IMR-90 (cell line): ENCODE measurements around the gene DUS4L. TPM values are rescaled to one million over a fixed set of nuclear protein-coding genes. Genes with fewer than 3 reads are reported as not detected.

ENCODE experiments used
- ATAC-seq: fragments of 200-7000 bp; cut with Tn5 transposase; 2 replicates; pipeline ENCODE4 v1.9.1; 2020; ENCODE audit warnings: low read depth, mild to moderate bottlenecking, moderate library complexity
- BruUV-seq: library from RNA; stranded (reverse); fragments of 400-500 nt; replicated peaks from 2 replicates; lab custom pipeline; 2021; lab: Mats Ljungman, UMichigan
- CTCF ChIA-PET: fragments of 300-600 bp; formaldehyde crosslinking; extraction: SDS; loops from one replicate; lab custom pipeline; 2021; ENCODE audit warnings: antibody characterized with exemption; lab: Yijun Ruan, JAX
- POLR2A ChIA-PET: fragments of 300-600 bp; sonication (Branson Sonifier 250); formaldehyde crosslinking; loops from one replicate; lab custom pipeline; 2022; ENCODE audit warnings: antibody characterized with exemption; ENCODE audit not compliant: unreplicated experiment; lab: Charles Lee
- DNase-seq: peaks from one replicate; pipeline ENCODE4 v3.0.0; 2013
- H2AFZ ChIP-seq: replicated peaks from 2 replicates; pipeline ENCODE3; 2013; ENCODE audit warnings: low read length, mild to moderate bottlenecking; ENCODE audit not compliant: poor library complexity
- H2AK5ac ChIP-seq: 2 replicates; pipeline ENCODE4 v1.6.1; 2013; ENCODE audit warnings: low read depth, low read length, inconsistent platforms
- H2AK9ac ChIP-seq: replicated peaks from 2 replicates; pipeline ENCODE3; 2013; ENCODE audit warnings: mild to moderate bottlenecking, low read depth, low read length, moderate library complexity; ENCODE audit not compliant: poor library complexity
- H2BK120ac ChIP-seq: 2 replicates; pipeline ENCODE4 v1.6.1; 2013; ENCODE audit warnings: low read depth, low read length, inconsistent platforms
- H2BK15ac ChIP-seq: 3 replicates; pipeline ENCODE4 v1.6.1; 2013; ENCODE audit warnings: low read depth, low read length, inconsistent platforms
- H2BK20ac ChIP-seq: 2 replicates; pipeline ENCODE4 v1.6.1; 2013; ENCODE audit warnings: low read depth, mild to moderate bottlenecking, inconsistent platforms, low read length, moderate library complexity
- H2BK5ac ChIP-seq: 2 replicates; pipeline ENCODE4 v1.6.1; 2013; ENCODE audit warnings: mild to moderate bottlenecking, low read depth, low read length, inconsistent platforms; ENCODE audit not compliant: poor library complexity, severe bottlenecking
- H3K14ac ChIP-seq: replicated peaks from 2 replicates; pipeline ENCODE4 v1.6.1; 2013; ENCODE audit warnings: low read depth, low read length, inconsistent platforms
- H3K18ac ChIP-seq: 2 replicates; pipeline ENCODE4 v1.6.1; 2013; ENCODE audit warnings: low read depth, low read length, control low read depth
- H3K23ac ChIP-seq: 2 replicates; pipeline ENCODE4 v1.6.1; 2013; ENCODE audit warnings: low read depth, low read length, inconsistent platforms
- H3K27ac ChIP-seq: 2 replicates; pipeline ENCODE4 v1.5.1; 2013; ENCODE audit warnings: mild to moderate bottlenecking, control low read depth, low read length; ENCODE audit not compliant: insufficient read depth
- H3K27me3 ChIP-seq: 2 replicates; pipeline ENCODE4 v1.6.1; 2013; ENCODE audit warnings: low read length; ENCODE audit not compliant: control insufficient read depth, insufficient read depth
- H3K36me3 ChIP-seq: 2 replicates; pipeline ENCODE4 v1.6.1; 2013; ENCODE audit warnings: low read length, mixed read lengths; ENCODE audit not compliant: control insufficient read depth, insufficient read depth
- H3K4ac ChIP-seq: 2 replicates; pipeline ENCODE4 v1.6.1; 2013; ENCODE audit warnings: low read depth, low read length, inconsistent platforms
- H3K4me1 ChIP-seq: 2 replicates; pipeline ENCODE4 v1.6.1; 2013; ENCODE audit warnings: low read length, mixed read lengths; ENCODE audit not compliant: control insufficient read depth, insufficient read depth
- H3K4me2 ChIP-seq: 2 replicates; pipeline ENCODE4 v1.6.1; 2013; ENCODE audit warnings: low read depth, mild to moderate bottlenecking, control low read depth, low read length, moderate library complexity
- H3K4me3 ChIP-seq: 2 replicates; pipeline ENCODE4 v1.5.1; 2013; ENCODE audit warnings: low read depth, mild to moderate bottlenecking, control low read depth, low read length, moderate library complexity; ENCODE audit not compliant: insufficient read depth
- H3K56ac ChIP-seq: 2 replicates; pipeline ENCODE4 v1.6.1; 2013; ENCODE audit warnings: low read length, inconsistent platforms; ENCODE audit not compliant: insufficient read depth; ENCODE audit errors: extremely low read depth
- H3K79me1 ChIP-seq, 2 experiments: 2 replicates each; pipeline ENCODE4 v1.6.1; 2013; ENCODE audit warnings: low read length in 2 of 2, inconsistent platforms in 1 of 2, low read depth in 1 of 2
- H3K9ac ChIP-seq: 2 replicates; pipeline ENCODE4 v1.6.1; 2013; ENCODE audit warnings: low read depth, low read length, control low read depth
- H3K9me1 ChIP-seq: 2 replicates; pipeline ENCODE4 v1.6.1; 2013; ENCODE audit warnings: low read length, inconsistent platforms; ENCODE audit not compliant: insufficient read depth
- H3K9me3 ChIP-seq: 2 replicates; pipeline ENCODE4 v1.6.1; 2013; ENCODE audit warnings: low read length; ENCODE audit not compliant: control insufficient read depth, insufficient read depth
- H4K20me1 ChIP-seq: 2 replicates; pipeline ENCODE4 v1.6.1; 2013; ENCODE audit warnings: low read length, inconsistent platforms; ENCODE audit not compliant: insufficient read depth
- H4K5ac ChIP-seq: 2 replicates; pipeline ENCODE4 v1.6.1; 2013; ENCODE audit warnings: mild to moderate bottlenecking, low read depth, low read length, control low read depth
- H4K8ac ChIP-seq, 2 experiments: 2 replicates each; pipeline ENCODE4 v1.6.1; 2013; ENCODE audit warnings: low read depth in 2 of 2, low read length in 2 of 2, control low read depth in 1 of 2, inconsistent platforms in 1 of 2
- H4K91ac ChIP-seq: 2 replicates; pipeline ENCODE4 v1.6.1; 2013; ENCODE audit warnings: low read depth, low read length, inconsistent platforms; ENCODE audit not compliant: insufficient read depth
- MAFK ChIP-seq: IDR thresholded peaks from 2 replicates; pipeline ENCODE4 v1.6.1; 2012; ENCODE audit warnings: low read depth, low read length, improper control_type of control experiment
- POLR2A ChIP-seq: IDR thresholded peaks from 2 replicates; pipeline ENCODE4 v1.6.1; 2012; ENCODE audit warnings: mild to moderate bottlenecking, low read depth, low read length
- WGBS, 2 experiments: methylation state at CpG; one replicate each; pipeline versions ENCODE4 v1.1.5 to v1.1.7; 2013; ENCODE audit warnings: missing lambda C conversion rate in 2 of 2; ENCODE audit not compliant: insufficient read length in 1 of 2; ENCODE audit errors: extremely low coverage in 2 of 2; 5-methylcytosine and 5-hydroxymethylcytosine counted together
- dilution Hi-C: fragments of 300-500 bp; cut with HindIII; formaldehyde crosslinking; loops from one replicate; pipeline ENCODE4 v1.14.3; 2018; ENCODE audit warnings: low sequenced_read_pairs; ENCODE audit not compliant: unreplicated experiment
- in situ Hi-C: fragments of 300-500 bp; cut with MboI; formaldehyde crosslinking; loops from 3 replicates; pipeline ENCODE4 v1.14.3; 2019; ENCODE audit warnings: low sequenced_read_pairs, inconsistent platforms, mixed read lengths
- intact Hi-C: fragments of 100-400 bp; cut with micrococcal nuclease; formaldehyde crosslinking; loops from 2 replicates; pipeline ENCODE4 v1.10.0; 2022
- polyA plus RNA-seq, 3 experiments: library from polyadenylated mRNA; depleted of rRNA; stranded (reverse); fragments of >200 nt; gene quantifications; 2 replicates each; pipeline ENCODE4 v1.2.3, GENCODE V29; 2012; ENCODE audit warnings: low replicate concordance in 1 of 3
- total RNA-seq: library from RNA; depleted of rRNA; stranded (reverse); fragments of >200 nt; gene quantifications from 2 replicates; pipeline ENCODE4 v1.2.3, GENCODE V29; 2012

The DUS4L gene
- total and polyA plus RNA-seq, 2 of the 4 experiments (the other 2 are of a cell fraction): 4.2 to 6.6 TPM

DNA sequence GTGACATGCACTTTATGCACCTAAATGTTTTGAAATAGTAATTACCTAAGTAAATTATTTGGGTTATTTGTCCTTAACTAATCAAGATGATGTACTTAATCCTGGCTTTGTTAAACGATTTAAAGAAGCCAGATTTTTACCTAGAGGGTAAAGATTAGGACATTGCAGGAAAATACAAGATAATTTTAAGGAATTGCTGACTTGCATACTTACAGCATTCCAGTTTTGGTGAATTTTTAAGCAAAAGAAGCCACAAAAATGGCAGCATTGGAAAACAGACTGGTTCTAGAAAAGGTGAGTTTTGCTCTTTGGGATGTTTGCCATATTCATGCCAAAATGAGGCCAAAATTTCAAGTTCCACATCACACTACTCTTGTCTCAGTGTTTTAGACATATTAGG is 49.7 kb downstream of the DUS4L start:
- Histone ChIP-seq H4K91ac (no peak overlapping the region), H4K20me1 (no peaks in the 10 kb centered on the region), H3K4me1 (peaks cover 6% of the 10 kb centered on the region), H2AK9ac (no peak overlapping the region), H2BK15ac (no peak overlapping the region), H2BK5ac (no peak overlapping the region), H3K56ac (no peak overlapping the region), H2AFZ (no peak overlapping the region), H3K4me3 (no peak overlapping the region), H3K27ac (no peak overlapping the region), H3K27me3 (no peaks in the 10 kb centered on the region), H3K36me3 (peaks cover 8% of the 10 kb centered on the region), H3K9me1 (peaks cover 6% of the 10 kb centered on the region), H3K9me3 (no peaks in the 10 kb centered on the region), H3K18ac (no peak overlapping the region), H3K79me1 (0 out of 4 replicates have a peak, but pooled peaks cover 0 to 16% of the 10 kb centered on the region in 2 experiments), H3K4me2 (no peak overlapping the region), H4K8ac (no peak overlapping the region), H3K14ac (no peak overlapping the region), H2BK20ac (no peak overlapping the region), H2BK120ac (no peak overlapping the region), H3K4ac (no peak overlapping the region), H3K23ac (no peak overlapping the region), H2AK5ac (no peak overlapping the region), H3K9ac (no peak overlapping the region), H4K5ac (no peak overlapping the region)
- CTCF ChIA-PET: no interaction called here
- DNase-seq (no peak), ATAC-seq (no peak)
- TF ChIP-seq MAFK (peak; percentile 49; the same call in 1 of the 2 replicates), POLR2A (no peak)
- POLR2A ChIA-PET: no interaction called here
- BruUV-seq: no TSS peak
- no CpG with 5 or more reads among the region's 1 CpG for WGBS, 2 experiments
- intact Hi-C loops: no loop called here
- dilution Hi-C loops: no loop called here
- in situ Hi-C loops: no loop called here
